GM11168 (cell line): Measurements from ENCODE around the gene MEGF6.

ENCODE experiments used
- in situ Hi-C: fragments of 300-500 bp; cut with MboI; formaldehyde crosslinking; loops from one replicate; pipeline ENCODE4 v1.12.0; 2022; ENCODE audit warnings: low sequenced_read_pairs; ENCODE audit not compliant: unreplicated experiment

The MEGF6 gene

DNA sequence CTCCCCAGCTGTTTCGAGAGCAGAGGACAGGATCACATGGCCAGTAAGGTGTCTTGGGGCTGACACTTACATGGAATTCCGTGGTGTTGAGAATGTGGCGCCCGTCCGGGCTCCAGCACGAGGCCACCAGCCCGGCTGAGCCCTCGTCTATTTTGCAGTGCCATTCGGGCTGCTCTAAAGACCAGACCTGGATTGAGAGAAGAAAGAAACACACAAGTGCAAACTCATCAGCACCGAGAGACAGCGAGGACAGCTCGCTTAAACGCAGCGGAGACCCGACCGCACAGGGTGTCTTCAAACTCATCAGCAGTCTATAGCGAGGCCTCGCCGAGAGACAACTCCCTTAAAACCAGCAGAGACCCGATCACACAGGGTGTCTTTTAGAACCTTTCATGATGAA is 35.3 kb upstream of the MEGF6 start:
- in situ Hi-C loops = no loop called here

DNA sequence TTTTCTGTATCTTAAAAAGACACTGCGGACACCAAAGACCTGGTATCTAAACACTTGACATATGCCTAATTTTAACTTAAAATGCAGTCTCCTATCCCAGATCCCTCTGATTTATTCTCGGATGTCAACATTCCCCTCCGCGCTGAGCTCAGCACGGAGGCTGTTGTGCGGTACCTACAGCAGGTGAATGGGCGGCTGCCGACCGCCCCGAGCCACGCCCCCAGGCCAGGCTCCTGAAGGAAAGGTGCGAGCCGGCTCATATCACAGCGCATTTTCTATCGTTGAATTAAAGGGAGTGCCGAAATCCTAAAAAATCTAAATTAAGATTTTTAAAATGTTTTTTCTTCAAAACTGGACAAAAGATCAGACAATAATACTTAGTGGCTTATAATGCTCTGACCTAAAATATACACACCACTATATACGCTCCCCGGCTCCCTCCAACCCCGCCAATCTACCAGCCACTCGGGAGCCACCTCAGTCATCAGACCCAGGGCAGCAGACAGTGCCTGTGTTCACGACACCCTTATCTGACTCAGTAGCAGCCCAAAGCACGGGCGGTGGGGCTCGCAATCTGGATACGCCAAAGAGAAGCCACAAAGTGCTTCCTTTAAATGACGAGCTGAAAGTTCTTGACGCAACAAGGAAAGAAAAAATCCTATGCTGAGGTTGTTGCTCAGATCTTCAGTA is 34.5 kb upstream of the MEGF6 start:
- in situ Hi-C loops = no loop called here

DNA sequence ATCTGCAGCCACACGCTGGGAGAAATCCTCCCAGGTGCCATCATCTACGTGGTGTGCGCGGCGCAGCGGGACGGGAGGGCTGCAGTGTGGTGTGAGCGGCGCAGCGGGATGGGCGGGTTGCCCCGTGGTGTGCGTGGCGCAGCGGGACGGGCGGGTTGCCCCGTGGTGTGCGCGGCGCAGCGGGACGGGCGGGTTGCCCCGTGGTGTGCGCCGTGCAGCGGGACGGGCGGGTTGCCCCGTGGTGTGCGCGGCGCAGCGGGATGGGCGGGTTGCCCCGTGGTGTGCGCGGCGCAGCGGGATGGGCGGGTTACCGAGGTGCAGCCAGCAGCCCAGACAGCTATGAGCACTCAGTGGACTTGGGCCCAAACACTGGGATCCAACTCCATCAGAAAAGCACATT is 33.9 kb upstream of the MEGF6 start:
- in situ Hi-C loops = no loop called here

DNA sequence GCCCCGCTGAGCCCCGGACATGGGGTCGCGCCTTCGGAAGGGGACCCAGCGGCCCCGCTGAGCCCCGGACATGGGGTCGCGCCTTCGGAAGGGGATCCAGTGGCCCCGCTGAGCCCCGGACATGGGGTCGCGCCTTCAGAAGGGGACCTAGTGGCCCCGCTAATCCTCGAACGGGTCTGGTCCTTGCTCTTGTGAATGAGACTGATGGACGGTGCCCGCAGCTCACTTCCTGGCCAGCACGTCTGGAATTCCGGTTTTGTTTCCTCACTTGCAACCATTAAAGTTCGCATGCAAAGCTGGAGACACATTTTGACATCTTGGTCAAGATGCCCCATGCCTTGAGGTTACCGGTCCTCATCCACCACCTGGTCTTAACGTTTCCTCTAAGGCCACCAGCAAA is 33.0 kb upstream of the MEGF6 start:
- in situ Hi-C loops = no loop called here

DNA sequence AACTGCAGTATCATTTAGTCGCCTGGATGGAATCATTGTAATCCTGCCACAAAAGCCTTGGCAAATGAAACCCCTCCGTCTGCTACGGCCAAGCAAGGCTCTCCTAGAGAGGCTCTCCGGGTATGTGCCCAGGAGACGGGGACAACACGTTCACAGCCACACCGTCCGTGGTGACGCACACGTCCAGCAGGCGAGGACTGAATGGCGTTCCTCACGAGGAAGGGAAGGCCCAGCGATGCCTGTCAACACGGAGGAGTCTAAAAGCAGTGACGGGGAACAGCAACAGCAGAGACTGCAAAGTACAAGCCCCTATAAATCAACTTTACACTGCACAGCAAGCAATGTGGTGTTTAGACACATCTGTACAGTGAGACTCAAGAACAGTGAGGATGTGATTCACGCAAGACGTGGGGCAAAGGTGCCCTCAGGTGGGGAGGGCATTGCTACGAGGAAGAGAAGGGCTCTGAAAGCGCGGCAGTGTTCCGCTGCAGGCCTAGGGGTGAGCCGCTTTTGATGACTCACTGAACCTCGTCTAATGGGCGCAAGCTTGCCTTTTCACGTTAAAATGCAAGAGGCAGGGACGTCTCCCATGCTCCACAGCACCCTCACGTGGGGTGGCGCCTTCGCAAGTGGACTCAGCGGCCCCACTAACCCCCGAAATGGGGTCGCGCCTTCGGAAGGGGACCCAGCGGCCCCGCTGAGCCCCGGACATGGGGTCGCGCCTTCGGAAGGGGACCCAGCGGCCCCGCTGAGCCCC is 31.8 kb upstream of the MEGF6 start:
- in situ Hi-C loops = no loop called here

DNA sequence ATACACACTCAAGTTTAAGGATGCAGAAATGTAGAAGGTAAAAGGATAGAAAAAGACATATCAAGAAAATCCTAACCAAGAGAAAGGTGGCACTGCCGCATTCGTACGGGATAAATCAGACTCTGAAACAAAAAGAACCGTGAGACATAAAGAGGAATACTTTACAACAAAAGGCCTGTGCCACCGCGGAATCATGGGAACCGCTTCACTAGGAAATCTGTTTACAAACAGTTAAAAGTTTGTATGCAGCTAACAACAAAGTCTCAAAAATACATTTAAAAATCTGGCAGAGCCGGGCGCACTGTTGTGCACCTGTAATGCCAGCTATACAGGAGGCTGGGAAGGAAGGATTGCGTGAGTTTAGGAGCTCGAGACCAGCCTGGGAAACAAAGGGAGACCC is 30.5 kb upstream of the MEGF6 start:
- in situ Hi-C loops = no loop called here

DNA sequence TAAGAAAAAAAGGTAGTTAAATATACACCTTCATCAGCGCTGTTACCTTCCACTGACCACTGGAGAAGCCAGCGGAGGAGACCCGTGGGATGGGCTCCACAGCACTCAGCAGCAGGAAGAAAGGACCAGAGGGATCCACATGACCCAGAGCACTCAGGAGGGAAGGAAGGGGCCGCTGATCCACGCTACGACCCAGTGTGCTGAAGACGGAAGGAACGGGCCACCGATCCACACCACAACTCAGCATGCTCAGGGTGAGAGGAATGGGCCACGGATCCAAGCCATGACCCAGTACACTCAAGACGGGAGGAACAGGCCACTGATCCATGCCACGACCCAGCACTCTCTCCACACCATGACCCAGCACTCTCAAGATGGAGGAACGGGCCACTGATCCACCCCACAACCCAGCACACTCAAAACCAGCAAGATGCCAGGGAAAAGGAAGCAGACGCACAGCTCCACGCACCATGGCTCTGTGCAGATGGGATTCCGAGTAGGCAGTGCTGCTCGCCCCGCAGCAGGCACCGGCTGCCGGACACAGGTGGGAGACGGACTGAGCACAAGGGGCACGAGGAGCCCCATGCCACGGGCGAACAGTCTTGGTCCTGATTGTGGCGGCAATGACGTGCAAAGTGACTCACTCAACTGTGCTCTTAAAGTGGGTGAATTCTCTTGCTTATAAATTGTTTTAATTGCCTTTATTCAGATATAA is 29.9 kb upstream of the MEGF6 start:
- in situ Hi-C loops = no loop called here

DNA sequence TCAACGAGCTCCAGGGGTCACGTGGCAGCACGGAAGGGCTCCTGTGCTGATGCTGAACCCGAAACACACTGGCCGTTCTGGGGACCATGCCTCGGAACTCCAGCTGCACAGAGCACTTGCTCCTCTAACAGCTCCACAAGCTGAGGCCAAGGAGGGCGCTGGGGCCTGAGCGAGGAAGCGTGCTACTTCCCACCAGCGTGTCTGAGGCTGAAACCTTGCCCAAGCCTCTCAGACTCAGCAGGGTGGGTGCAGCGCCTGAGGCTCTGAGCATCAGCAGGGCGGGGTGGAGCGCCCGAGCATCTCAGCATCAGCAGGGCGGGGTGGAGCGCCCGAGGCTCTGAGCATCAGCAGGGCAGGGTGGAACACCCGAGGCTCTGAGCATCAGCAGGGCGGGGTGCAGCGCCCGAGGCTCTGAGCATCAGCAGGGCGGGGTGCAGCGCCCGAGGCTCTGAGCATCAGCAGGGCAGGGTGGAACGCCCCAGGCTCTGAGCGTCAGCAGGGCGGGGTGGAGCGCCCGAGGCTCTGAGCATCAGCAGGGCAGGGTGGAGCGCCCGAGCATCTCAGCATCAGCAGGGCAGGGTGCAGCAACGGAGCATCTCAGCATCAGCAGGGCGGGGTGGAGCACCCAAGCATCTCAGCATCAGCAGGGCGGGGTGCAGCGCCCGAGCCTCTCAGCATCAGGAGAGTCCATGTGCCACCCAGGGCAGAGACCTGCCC is 29.0 kb upstream of the MEGF6 start:
- in situ Hi-C loops = no loop called here

DNA sequence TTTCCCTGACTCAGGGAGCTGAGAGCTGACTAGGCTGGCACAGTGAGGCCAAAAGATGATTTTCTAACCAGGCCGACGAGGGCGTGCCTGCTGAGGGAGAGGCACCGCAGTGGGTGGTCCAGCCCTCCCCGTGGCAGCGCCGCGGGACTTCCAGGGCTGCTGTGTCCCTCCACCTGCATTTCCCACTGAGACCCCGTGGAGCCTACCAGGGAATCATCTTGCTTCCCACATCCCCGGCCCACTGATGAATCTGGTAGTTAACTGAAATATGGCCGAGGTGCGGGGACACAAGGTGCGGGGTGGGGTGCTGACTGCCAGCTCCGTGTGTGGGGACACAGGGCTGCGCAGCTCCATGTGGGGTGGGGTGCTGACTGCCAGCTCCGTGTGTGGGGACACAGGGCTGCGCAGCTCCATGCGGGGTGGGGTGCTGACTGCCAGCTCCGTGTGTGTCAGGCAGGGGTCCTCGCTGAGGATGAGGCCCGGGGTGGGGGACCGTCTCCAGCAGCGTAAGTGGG is 28.1 kb upstream of the MEGF6 start:
- in situ Hi-C loops = no loop called here

DNA sequence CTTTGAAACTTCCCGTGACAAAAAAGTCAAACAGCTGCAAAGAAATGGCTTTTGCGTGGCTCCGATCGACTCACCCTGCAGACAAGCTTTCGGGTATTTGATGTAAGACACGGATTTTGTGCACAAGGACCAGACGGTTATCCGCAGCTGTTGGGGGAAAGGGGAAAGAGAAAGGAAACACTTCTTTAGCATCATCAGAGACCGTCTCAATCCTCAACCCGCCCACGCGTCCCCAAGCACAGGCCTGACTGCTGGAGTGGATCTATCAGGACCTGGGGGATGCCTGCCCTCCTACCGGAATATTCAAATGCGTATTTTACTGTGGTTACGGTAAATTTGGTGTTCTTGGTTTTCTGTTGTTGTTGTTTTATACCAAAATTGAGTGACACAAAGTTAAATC is 27.4 kb upstream of the MEGF6 start:
- in situ Hi-C loops = no loop called here

DNA sequence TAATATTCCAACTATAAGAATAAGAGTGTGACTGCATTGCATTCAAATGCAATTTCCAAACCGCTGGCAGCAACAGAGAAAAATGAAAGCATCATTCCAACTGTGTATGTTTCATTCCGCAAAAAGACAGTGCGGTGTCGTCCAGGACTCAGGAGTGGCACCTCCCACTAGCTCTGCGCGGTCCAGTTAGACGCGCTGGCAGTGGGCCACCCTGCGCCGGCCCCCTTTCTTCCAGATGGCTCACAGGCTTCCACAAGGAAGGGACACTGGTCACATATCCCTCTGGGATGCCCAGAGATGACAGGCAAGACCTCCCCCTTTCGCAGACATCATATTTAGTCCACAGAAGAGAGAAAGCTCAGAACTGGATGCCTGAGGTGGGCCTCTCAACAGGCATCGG is 26.7 kb upstream of the MEGF6 start:
- in situ Hi-C loops = no loop called here

DNA sequence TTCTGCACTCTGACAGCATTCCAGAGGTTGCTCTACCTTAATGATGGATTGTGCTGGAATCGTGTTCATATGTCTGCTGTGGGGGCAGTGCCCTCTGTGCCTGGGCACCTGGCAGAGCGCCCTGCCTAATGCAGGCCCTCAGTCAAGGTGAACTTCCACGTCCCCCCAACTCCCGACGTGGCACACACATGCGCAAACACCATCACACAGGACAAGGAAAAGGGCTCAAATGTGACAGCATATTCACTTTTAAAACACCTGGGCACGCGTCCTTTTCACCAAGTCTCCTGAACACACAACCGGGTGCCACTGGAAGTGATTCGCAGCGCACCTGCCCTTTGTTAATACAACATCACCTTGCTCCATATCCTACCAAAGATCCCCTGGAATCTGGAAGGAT is 25.2 kb upstream of the MEGF6 start:
- in situ Hi-C loops = no loop called here

DNA sequence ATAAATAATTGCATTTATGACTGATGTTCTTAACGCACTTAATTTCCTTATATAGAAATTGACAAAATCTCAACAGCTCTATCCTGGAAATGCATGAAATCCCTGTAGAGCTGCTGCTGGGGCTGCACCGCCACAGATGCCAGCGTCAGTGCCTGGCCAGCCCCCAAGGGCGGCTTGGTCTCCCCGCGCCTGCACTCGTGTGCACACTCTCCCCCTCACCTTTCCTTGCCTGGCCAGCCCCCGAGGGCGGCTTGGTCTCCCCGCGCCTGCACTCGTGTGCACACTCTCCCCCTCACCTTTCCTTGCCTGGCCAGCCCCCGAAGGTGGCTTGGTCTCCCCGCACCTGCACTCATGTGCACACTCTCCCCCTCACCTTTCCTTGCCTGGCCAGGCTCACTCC is 24.8 kb upstream of the MEGF6 start:
- in situ Hi-C loops = no loop called here

DNA sequence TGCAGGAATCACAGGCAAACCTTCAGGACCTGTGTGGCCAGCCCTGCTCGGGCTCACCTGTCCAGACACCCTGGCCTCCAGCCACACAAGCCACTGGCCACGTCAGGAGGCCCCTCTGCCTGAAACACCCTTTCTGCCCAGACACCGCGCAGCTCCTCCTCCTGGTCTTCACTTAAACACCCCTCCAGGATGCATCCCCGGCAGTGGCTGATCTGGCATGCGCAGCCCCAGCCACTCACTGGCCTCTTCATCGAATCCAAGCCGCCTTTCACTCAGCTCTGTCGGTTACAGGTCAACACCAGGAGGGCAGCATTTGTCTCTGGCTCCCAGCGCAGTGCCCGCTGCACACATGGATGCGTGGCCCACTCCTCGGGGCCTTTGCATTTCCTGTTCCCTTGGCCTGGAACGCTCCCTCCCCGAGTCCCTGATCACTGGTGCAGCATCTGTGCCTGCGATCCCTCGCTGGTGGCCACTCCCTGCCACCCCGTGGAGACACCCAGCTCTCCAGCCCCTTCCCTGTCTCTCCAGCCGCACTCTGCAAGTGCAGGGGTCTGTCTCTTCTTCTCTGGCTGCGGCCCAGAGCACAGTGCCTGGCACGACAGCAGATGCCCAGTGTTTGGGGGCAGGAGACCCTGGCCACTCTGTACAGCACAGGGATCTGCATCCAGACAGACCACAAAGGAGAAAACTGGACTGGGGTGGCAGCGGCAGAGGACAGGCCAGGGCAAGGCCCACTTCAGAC is 22.9 kb upstream of the MEGF6 start:
- in situ Hi-C loops = no loop called here

DNA sequence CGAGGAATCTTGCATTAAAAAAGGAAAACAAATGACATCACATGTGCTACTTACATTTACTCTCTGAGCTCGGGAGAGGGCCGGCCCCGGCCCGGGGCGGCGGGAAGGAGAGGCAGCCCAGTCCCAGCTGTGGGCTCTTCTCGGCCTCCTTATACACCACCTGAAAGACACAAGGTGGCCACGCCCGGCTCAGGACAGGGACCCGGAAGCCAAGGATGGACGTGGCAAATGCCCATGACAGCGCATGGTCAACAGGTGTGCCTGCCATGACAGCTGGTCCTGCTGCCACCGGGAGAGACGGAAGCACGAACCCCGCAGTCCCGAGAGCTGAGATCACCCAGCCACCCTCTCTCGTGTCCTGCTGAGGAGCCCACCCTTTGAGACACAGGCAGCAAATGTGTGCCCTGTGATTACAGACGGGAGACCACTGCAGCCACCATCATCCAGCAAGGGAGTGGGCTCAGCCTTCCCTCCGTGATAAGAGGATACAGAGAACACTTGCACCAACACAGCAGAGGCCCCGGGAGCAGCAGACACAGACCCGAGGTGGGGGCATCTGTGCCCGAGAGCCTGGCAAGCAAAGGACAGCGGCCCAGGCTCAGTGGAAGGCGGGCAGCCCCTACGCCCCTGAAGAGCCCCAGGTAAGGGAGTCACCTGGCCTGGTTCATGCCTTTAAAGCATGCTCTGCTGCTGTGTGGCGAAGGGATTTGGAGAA is 22.2 kb upstream of the MEGF6 start:
- in situ Hi-C loops = no loop called here

DNA sequence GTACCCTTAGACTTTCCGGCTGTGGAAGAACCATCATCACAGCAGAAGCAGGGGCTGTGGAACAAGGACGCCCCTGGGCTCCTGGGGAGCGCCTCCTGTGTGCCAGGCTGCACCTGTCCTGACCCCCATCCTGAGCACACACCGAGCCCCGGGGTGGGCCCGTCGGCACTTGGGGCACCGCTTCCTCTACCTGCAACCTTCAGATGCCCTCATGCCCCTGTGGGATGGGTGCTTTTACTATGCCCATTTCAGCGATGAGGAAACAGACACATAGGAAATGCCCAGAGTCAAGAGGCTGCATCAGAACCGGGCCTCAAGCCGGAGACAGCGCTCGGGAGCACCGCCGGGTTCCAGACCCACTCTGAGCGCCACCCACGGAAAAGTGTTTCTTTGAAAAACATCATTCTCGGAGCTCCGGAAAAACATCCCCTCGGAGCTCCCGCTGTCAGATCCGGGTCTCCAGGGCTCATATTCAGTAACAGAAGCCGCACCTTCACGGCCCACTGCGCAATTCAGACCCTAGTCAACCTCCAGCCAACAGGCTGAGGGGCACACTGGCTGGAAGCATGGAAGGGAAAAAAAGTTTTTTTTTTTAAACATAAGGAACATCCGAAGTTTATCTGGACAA is 21.5 kb upstream of the MEGF6 start:
- in situ Hi-C loops = no loop called here

DNA sequence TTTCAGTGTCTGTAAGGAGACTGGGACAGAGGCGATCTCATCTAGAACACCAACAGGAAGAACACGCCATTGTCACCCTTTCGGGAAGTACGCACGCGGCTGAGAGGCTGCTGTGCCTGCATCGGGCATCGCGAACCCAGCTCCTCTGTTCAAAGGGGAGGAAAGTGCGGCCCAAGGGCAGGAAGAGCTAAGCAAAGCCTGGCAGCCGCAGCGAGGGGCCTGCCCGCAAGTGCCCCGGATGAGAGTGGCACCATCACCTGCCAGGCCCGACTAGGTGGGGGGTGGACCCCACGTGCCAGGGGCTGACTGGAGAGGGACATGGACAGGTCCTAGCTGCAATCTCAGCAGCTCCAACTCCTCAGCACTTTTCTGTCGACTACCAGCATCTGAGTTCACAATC is 21.0 kb upstream of the MEGF6 start:
- in situ Hi-C loops = no loop called here

DNA sequence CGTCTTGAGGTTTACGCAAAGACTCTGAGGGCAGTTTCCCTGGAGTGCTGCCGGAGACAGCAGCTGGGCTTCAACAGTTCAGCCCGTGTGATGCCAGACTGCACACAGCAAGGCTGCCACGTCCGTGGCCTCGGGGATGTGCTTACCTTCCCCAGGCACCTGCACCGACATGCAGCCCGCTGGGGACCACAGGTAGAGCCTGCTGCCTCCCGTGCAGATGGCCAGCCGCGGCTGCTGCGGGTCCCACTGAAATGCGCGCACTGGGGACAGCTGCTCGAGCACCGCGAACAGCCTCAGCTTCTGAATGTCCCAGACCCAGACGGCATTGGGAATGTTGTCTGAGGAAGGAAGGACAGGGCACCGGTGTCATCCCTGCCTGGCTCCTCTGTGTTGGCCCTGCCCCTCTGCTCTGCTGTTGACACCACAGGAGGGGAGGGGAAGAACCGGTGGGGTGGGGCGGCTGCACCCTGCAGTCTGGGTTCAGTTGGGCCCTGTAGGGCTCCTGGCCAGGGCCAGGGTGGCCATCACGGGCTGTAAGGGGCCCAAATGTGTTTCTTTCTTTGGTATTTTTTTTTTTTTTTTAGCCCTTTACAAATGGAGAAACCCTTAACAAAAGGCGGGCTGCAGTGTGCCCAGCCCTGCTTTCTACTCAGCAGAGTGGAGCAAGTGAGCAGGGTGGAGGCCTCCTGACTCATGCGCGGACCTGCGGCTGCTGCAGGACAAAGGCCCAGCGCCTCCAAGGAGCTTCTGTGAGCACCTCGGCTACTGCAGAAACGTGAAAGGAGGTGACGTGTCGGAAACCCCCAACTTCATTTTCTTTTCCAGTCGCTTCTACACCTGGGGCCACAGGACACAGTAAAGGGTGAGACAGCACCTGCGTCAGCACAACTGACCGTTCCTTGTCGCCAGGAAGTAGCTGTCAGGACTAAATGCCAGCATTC is 20.3 kb upstream of the MEGF6 start:
- in situ Hi-C loops = no loop called here
